Adrenal gland (tissue), 12 donors: ENCODE measurements around the gene RAB43. TPM values are rescaled to one million over a fixed set of nuclear protein-coding genes. Genes with fewer than 3 reads are reported as not detected.
"Not testable (repeated sequence)": the region's sequence is repeated elsewhere in the genome, so short reads cannot be mapped to it uniquely, and the experiment has no call there.

ENCODE experiments used
- DNase-seq, 7 donors: peaks; one replicate each; pipeline ENCODE4 v3.0.0-alpha.2; 2019 to 2020
- H3K27ac ChIP-seq, 5 donors: fragments of 200-600 bp; sonication (generic) in 4 of 5; 1 replicate in 3 of 5; 2 replicates in 2 of 5; pipeline versions ENCODE4 v1.5.1 to v1.8.0; 2016 to 2020; ENCODE audit warnings: mild to moderate bottlenecking in 1 of 5
- H3K27me3 ChIP-seq: fragments of 200-600 bp; 2 replicates; pipeline ENCODE4 v1.8.0; 2021
- H3K36me3 ChIP-seq, 2 donors: fragments of 200-600 bp; replicated peaks in 1 of 2; 1 replicate in 1 of 2; 2 replicates in 1 of 2; pipeline versions ENCODE4 v1.5.1 to v1.8.0; 2018 to 2022
- H3K4me1 ChIP-seq, 2 donors: fragments of 200-600 bp; replicated peaks in 1 of 2; 1 replicate in 1 of 2; 2 replicates in 1 of 2; pipeline versions ENCODE4 v1.5.1 to v1.8.0; 2018 to 2021
- H3K4me3 ChIP-seq, 4 donors: fragments of 200-600 bp; sonication (generic) in 3 of 4; one replicate each; pipeline ENCODE4 v1.5.1; 2016 to 2018
- H3K9me3 ChIP-seq, 3 donors: fragments of 200-600 bp; sonication (generic) in 1 of 3; replicated peaks in 1 of 3; 1 replicate in 2 of 3; 2 replicates in 1 of 3; pipeline versions ENCODE4 v1.5.1 to v1.8.0; 2016 to 2021
- POLR2A ChIP-seq, 2 donors: fragments of 450-650 bp; IDR thresholded peaks; one replicate each; pipeline ENCODE4 v1.6.1; 2017; ENCODE audit warnings: antibody characterized with exemption in 2 of 2, mild to moderate bottlenecking in 2 of 2, moderate library complexity in 1 of 2
- WGBS, 4 donors: extraction: QIAGEN DNeasy Blood & Tissue Kit in 2 of 4; methylation state at CpG; one replicate each; pipeline versions ENCODE4 v1.1.5 to v1.1.7; 2013 to 2017; 5-methylcytosine and 5-hydroxymethylcytosine counted together
- intact Hi-C, 2 donors: fragments of 100-400 bp; cut with DNase I; formaldehyde crosslinking; loops; one replicate each; pipeline versions ENCODE4 v1.14.1 to v1.15.0; 2022 to 2023
- polyA plus RNA-seq, 3 donors: library from polyadenylated mRNA; stranded (reverse); fragments of 200-250 nt in 2 of 3; fragments of 350-450 nt in 1 of 3; fragmentation: Illumina TruSeq in 1 of 3; extraction: RNeasy Lipid Tissue Mini Kit (QIAGEN cat#74804) in 1 of 3; gene quantifications; one replicate each; pipeline ENCODE4 v1.2.3, GENCODE V29; 2013 to 2014
- total RNA-seq, 9 donors: library from RNA; depleted of rRNA in 4 of 9; stranded (reverse); fragments of >200 nt in 4 of 9; fragments of 120-200 nt in 1 of 9; fragmentation: NEBNext Ultra II Directional in 1 of 9; extraction: Animal tissue kit (Norgen Biotek cat#: 25700) in 1 of 9; gene quantifications; one replicate each; pipeline versions ENCODE4 v1.1.0 to v1.2.4, GENCODE V29; 2013 to 2023
- TF ChIP-seq, protein P1 (sequence below), 6 experiments: fragments of 450-650 bp in 4 of 6; fragments of 200-600 bp in 2 of 6; sonication (generic) in 1 of 6; IDR thresholded peaks; 1 replicate in 5 of 6; 2 replicates in 1 of 6; pipeline versions ENCODE4 v1.5.1 to v1.8.0; 2016 to 2021; ENCODE audit warnings: antibody characterized with exemption in 6 of 6, mild to moderate bottlenecking in 2 of 6, moderate library complexity in 1 of 6
- donor health status: healthy with polysubstance abuse.
- donor health status: Bipolar disorder and iron deficiency.
- donor health status: DM: yes; HTN: yes; CAD: no.
- donor health status: DM: no; HTN: no; CAD: no.
- donor health status: DM: no; HTN: no; CAD: no.
- donor health status: DM: yes; HTN: yes; CAD: no.

The RAB43 gene
- total and polyA plus RNA-seq, 12 donors: 0.33 to 37.2 (median 24.3) TPM

DNA sequence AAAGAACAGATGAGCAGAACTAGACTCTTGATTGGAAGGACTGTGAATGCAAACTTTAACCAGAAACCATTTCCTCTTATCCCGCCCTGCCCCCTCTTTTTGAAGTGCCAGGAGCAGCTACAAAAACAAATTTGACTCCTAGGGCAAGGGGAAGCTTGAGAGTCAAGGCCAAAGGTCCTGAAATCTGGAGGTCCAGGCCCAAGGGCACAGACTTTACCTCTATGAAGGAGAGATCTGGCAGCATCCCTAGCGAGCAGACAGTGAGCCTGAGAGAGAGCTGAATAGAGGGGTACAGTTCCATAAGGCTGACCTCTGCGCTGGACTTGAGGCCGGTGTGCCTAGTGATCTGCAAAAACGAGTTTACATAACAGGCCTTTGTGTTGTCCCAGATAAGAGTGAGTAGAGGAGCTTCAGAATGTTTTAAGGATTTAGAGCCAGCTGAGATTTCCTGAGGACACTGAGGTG lies 5.1 kb downstream of the RAB43 start:
- peak in 1 of 2 donors; percentile 30 for TF ChIP-seq POLR2A (IDR thresholded peaks at IDR 0.05)
- TF ChIP-seq, protein P1, sequence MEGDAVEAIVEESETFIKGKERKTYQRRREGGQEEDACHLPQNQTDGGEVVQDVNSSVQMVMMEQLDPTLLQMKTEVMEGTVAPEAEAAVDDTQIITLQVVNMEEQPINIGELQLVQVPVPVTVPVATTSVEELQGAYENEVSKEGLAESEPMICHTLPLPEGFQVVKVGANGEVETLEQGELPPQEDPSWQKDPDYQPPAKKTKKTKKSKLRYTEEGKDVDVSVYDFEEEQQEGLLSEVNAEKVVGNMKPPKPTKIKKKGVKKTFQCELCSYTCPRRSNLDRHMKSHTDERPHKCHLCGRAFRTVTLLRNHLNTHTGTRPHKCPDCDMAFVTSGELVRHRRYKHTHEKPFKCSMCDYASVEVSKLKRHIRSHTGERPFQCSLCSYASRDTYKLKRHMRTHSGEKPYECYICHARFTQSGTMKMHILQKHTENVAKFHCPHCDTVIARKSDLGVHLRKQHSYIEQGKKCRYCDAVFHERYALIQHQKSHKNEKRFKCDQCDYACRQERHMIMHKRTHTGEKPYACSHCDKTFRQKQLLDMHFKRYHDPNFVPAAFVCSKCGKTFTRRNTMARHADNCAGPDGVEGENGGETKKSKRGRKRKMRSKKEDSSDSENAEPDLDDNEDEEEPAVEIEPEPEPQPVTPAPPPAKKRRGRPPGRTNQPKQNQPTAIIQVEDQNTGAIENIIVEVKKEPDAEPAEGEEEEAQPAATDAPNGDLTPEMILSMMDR (IDR thresholded peaks at IDR 0.05): no peak
- peak overlapping the region in 1 of 4 donors; percentile 28 for H3K4me3 ChIP-seq
- H3K4me1 ChIP-seq: peaks cover 32 to 47% of the 10 kb centered on the region in 2 donors
- peak in 3 of 7 donors; percentile 42 to 62 (median 44) for DNase-seq
- intact Hi-C loops: no loop called here
- H3K9me3 ChIP-seq: no peaks in the 10 kb centered on the region
- no peaks in the 10 kb centered on the region for H3K27me3 ChIP-seq
- H3K36me3 ChIP-seq: peaks cover 0 to 19% of the 10 kb centered on the region in 2 donors
- 14 to 30% (median 23%) methylated on average over 3 to 5 of the region's 5 CpGs for WGBS, 4 donors
- H3K27ac ChIP-seq: peak overlapping the region in 4 of 5 donors; percentile 22 to 85 (median 68)

DNA sequence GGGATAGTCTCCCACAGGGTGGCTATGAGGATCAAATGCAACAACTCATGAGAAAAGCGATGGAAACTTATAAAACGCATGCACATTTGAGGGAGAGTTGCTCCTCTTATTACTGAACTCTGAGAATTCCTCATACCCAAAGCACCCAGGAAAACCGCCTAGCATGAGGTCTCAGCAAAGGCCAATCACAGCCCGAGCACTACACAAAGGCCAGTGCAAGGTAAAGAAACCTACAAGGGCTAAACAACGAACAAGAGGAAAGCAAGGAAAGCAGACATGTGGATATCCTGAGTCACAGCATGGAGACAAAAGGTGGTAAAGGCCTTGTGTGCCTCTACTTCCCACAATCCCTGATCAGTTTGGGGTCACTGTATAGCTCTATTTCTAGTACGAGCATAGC lies 7.1 kb downstream of the RAB43 start:
- Histone ChIP-seq H3K4me1 (peaks cover 23 to 38% of the 10 kb centered on the region in 2 donors), H3K36me3 (peaks cover 0 to 19% of the 10 kb centered on the region in 2 donors), H3K9me3 (no peaks in the 10 kb centered on the region), H3K4me3 (no peak overlapping the region), H3K27ac (peak overlapping the region in 1 of 5 donors; percentile 18), H3K27me3 (no peaks in the 10 kb centered on the region)
- intact Hi-C loops: no loop called here
- DNase-seq: no peak
- 87 to 97% (median 95%) methylated on average over 6 of the region's 6 CpGs for WGBS, 4 donors
- TF ChIP-seq, protein P1 (IDR thresholded peaks at IDR 0.05): no peak
- TF ChIP-seq POLR2A (IDR thresholded peaks at IDR 0.05): no peak

DNA sequence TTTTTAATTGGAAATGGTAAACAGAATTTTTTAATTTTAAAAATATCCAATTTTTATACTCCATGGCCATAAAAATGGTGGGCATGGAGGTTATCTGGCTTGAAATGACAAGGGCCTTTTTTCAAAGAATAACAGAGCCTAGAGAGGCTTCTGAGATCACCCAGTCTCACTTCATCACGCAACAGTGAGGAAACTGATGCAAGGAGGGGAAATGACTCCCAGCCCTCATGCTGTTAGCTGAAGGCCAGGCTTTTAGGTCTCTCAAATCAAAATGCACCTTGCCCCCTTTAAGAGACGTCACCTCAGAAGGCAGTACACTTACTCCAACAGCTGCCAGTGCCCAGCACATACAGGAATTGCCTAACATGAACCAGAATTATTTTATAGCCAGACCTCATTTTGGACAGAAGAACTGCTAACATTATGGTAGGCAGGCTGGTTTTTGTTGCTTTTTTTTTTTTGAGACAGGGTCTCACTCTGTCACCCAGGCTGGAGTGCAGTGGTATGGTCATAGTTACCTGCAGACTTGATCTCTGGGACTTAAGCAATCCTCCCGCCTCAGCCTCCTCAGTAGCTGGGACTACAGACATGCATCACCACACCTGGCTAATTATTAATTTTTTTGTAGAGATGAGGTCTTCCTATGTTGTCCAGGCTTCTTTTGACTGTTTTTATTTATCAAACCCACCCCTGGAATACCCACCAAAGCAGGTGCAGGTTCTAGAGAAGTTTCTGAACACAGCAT lies 9.1 kb downstream of the RAB43 start:
- no peak overlapping the region for H3K4me3 ChIP-seq
- H3K9me3 ChIP-seq: no peaks in the 10 kb centered on the region
- peaks cover 17 to 19% of the 10 kb centered on the region in 2 donors for H3K4me1 ChIP-seq
- H3K27ac ChIP-seq: no peak overlapping the region
- TF ChIP-seq, protein P1 (IDR thresholded peaks at IDR 0.05): no peak
- TF ChIP-seq POLR2A (IDR thresholded peaks at IDR 0.05): no peak
- peaks cover 0 to 19% of the 10 kb centered on the region in 2 donors for H3K36me3 ChIP-seq
- DNase-seq: no peak
- 75 to 82% (median 78%) methylated on average over 3 of the region's 3 CpGs for WGBS, 4 donors
- no peaks in the 10 kb centered on the region for H3K27me3 ChIP-seq
- intact Hi-C loops: no loop called here

DNA sequence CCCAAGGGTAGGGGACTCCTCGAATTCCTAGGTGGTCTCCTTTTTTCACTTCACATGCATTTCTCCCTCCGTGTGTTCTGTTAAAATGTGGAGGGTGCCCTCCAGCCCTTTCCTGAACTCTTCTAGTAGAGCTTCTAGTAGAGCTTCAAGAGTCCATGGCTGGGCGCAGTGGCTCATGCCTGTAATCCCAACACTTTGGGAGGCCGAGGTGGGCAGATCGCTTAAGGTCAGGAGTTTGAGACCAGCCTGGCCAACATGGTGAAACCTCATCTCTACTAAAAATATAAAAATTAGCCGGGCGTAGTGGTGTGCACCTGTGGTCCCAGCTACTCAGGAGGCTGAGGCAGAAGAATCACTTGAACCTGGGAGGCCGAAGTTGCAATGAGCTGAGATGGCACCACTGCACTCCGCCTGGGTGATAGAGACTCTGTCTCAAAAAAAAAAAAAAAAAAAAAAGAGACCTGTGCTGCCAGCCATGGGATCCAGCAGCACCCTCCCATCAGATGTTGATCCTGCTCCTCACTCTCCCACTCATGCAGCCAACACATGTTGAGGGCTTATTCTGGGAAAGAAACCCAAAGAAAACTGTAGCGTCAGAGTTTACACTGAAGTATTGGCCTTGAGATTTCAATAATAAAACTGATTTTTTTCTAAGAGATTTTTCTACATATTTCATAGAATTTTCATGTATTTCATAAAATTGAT lies 10.4 kb downstream of the RAB43 start:
- Histone ChIP-seq H3K4me1 (peaks cover 13 to 19% of the 10 kb centered on the region in 2 donors), H3K36me3 (peaks cover 0 to 19% of the 10 kb centered on the region in 2 donors)
- H3K4me3 ChIP-seq, H3K27me3 ChIP-seq, H3K27ac ChIP-seq, H3K9me3 ChIP-seq, DNase-seq, intact Hi-C loops: not testable (repeated sequence)
- WGBS, 4 donors: 91 to 93% (median 93%) methylated on average over 8 to 10 of the region's 10 CpGs
